Neural cell (in vitro differentiated cells): ENCODE data around the gene PHPT1.

ENCODE experiments used
- EP300 ChIP-seq: fragments of 450-650 bp; conservative IDR thresholded peaks from 2 replicates; pipeline ENCODE4 v1.6.1; 2014; ENCODE audit warnings: antibody characterized with exemption, mild to moderate bottlenecking, moderate library complexity; ENCODE audit not compliant: poor library complexity, severe bottlenecking
- RAD21 ChIP-seq: fragments of 450-650 bp; conservative IDR thresholded peaks from 2 replicates; pipeline ENCODE4 v1.6.1; 2014; ENCODE audit warnings: antibody characterized with exemption, mild to moderate bottlenecking, moderate library complexity
- TF ChIP-seq, protein P1 (sequence below): fragments of 450-650 bp; IDR thresholded peaks from 2 replicates; pipeline ENCODE4 v1.5.1; 2014; ENCODE audit warnings: antibody characterized with exemption, mild to moderate bottlenecking, moderate library complexity; ENCODE audit not compliant: poor library complexity, severe bottlenecking

GRCh38 chr9:136860933-136861873 is 12.0 kb downstream of the PHPT1 start:
- no peak for TF ChIP-seq RAD21
- TF ChIP-seq, protein P1, sequence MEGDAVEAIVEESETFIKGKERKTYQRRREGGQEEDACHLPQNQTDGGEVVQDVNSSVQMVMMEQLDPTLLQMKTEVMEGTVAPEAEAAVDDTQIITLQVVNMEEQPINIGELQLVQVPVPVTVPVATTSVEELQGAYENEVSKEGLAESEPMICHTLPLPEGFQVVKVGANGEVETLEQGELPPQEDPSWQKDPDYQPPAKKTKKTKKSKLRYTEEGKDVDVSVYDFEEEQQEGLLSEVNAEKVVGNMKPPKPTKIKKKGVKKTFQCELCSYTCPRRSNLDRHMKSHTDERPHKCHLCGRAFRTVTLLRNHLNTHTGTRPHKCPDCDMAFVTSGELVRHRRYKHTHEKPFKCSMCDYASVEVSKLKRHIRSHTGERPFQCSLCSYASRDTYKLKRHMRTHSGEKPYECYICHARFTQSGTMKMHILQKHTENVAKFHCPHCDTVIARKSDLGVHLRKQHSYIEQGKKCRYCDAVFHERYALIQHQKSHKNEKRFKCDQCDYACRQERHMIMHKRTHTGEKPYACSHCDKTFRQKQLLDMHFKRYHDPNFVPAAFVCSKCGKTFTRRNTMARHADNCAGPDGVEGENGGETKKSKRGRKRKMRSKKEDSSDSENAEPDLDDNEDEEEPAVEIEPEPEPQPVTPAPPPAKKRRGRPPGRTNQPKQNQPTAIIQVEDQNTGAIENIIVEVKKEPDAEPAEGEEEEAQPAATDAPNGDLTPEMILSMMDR: no peak
- TF ChIP-seq EP300: no peak
